Lower leg skin (tissue), 4 donors: Measurements from ENCODE around the gene SH2D3A. TPM values are rescaled to one million over a fixed set of nuclear protein-coding genes. Genes with fewer than 3 reads are reported as not detected.
A peak's percentile ranks its signal among the peaks of the same experiment; 100 is the strongest.
"Not testable (repeated sequence)": the region's sequence is repeated elsewhere in the genome, so short reads cannot be mapped to it uniquely, and the experiment has no call there.

Experiments used
- DNase-seq, 2 donors: peaks; one replicate each; pipeline ENCODE4 v3.0.0-alpha.2; 2019; ENCODE audit warnings: low spot score in 2 of 2
- H3K4me3 ChIP-seq: fragments of 200-600 bp; sonication (generic); 2 replicates; pipeline ENCODE4 v1.5.1; 2017; ENCODE audit warnings: mild to moderate bottlenecking, low read depth; ENCODE audit not compliant: poor library complexity, severe bottlenecking
- CTCF ChIP-seq, 3 donors: fragments of 450-650 bp; IDR thresholded peaks; one replicate each; pipeline ENCODE4 v1.5.1; 2016; ENCODE audit warnings: antibody characterized with exemption in 3 of 3, mild to moderate bottlenecking in 3 of 3, moderate library complexity in 2 of 3
- POLR2A ChIP-seq, 2 donors: fragments of 450-650 bp; IDR thresholded peaks; one replicate each; pipeline ENCODE4 v1.6.1; 2016 to 2017; ENCODE audit warnings: antibody characterized with exemption in 2 of 2, mild to moderate bottlenecking in 1 of 2, moderate library complexity in 1 of 2
- WGBS, 2 donors: methylation state at CpG; one replicate each; pipeline ENCODE4 v1.1.5; 2018; 5-methylcytosine and 5-hydroxymethylcytosine counted together
- intact Hi-C: fragments of 100-400 bp; cut with DNase I; formaldehyde crosslinking; loops from one replicate; pipeline ENCODE4 v1.15.0; 2023; ENCODE audit warnings: low total_unique reads
- total RNA-seq, 4 donors: library from RNA; depleted of rRNA; stranded (reverse); fragments of >200 nt; gene quantifications; one replicate each; pipeline ENCODE4 v1.1.0, GENCODE V29; 2016

SH2D3A gene
- total RNA-seq, 4 donors from 2014 or later = 53.0 to 142 (median 62.3) TPM

GRCh38 chr19:6774821-6775707 lies 7.8 kb upstream of the SH2D3A start:
- DNase-seq = no peak
- 74 to 85% methylated on average over 11 of the region's 11 CpGs for WGBS, 2 donors
- intact Hi-C loops = no loop called here
- no peak for TF ChIP-seq POLR2A (IDR thresholded peaks at IDR 0.05)
- no peak for TF ChIP-seq CTCF (IDR thresholded peaks at IDR 0.05)
- no peak overlapping the region for H3K4me3 ChIP-seq

GRCh38 chr19:6773323-6773931 lies 6.2 kb upstream of the SH2D3A start:
- intact Hi-C loops = no loop called here
- WGBS, 2 donors = 52% methylated on average over 8 of the region's 8 CpGs
- TF ChIP-seq POLR2A (IDR thresholded peaks at IDR 0.05) = no peak
- no peak for TF ChIP-seq CTCF (IDR thresholded peaks at IDR 0.05)
- H3K4me3 ChIP-seq = no peak overlapping the region
- DNase-seq = no peak

- WGBS, 2 donors = 61 to 70% methylated on average over 6 to 8 of the region's 14 CpGs
- intact Hi-C loops = no loop called here
- DNase-seq = no peak
Measured at GRCh38 chr19:6772866-6773322, 5.7 kb upstream of the SH2D3A start.

GRCh38 chr19:6772028-6772865 lies 5.0 kb upstream of the SH2D3A start, which contains the start of gene VAV1:
Gene VAV1 (plus strand): TSS chr19:6772708. CDS start chr19:6772808, 100 bp downstream.
- peak in 1 of 2 donors; percentile 90 for DNase-seq
- 51 to 54% methylated on average over 21 to 23 of the region's 25 CpGs for WGBS, 2 donors
- TF ChIP-seq CTCF (IDR thresholded peaks at IDR 0.05) (no peak), POLR2A (IDR thresholded peaks at IDR 0.05) (no peak)
- peak within 1 kb of the TSS; percentile 22 for H3K4me3 ChIP-seq
- intact Hi-C loops = no loop called here

More at GRCh38 chr19:6772866-6773322, 5.7 kb upstream of the SH2D3A start:
- no peak for TF ChIP-seq CTCF (IDR thresholded peaks at IDR 0.05)
- TF ChIP-seq POLR2A (IDR thresholded peaks at IDR 0.05) = no peak
- peak overlapping the region; percentile 22 for H3K4me3 ChIP-seq

- H3K4me3 ChIP-seq, DNase-seq, intact Hi-C loops: not testable (repeated sequence)
- 90 to 93% methylated on average over 7 of the region's 7 CpGs for WGBS, 2 donors
Measured at GRCh38 chr19:6771648-6772027, 4.4 kb upstream of the SH2D3A start.
